ENCODE results near the gene ANTXR2.

GRCh38 chr4:80006935-80007744 lies 65.9 kb downstream of the ANTXR2 start:
- no peak for TF ChIP-seq POLR2A (IDR thresholded peaks at IDR 0.05)
- TF ChIP-seq POLR2AphosphoS5 (IDR thresholded peaks at IDR 0.05): no peak
